Testis (tissue), 3 donors: ENCODE measurements around the gene TEKTIP1. TPM values are rescaled to one million over a fixed set of nuclear protein-coding genes. Genes with fewer than 3 reads are reported as not detected.

Source experiments
- DNase-seq: peaks from one replicate; pipeline ENCODE4 v3.0.0-alpha.2; 2019
- H3K27ac ChIP-seq, 2 donors: fragments of 200-600 bp; sonication (generic); one replicate each; pipeline ENCODE4 v1.5.1; 2019
- H3K27me3 ChIP-seq: fragments of 200-600 bp; sonication (generic); one replicate; pipeline ENCODE4 v1.5.1; 2019
- H3K36me3 ChIP-seq: fragments of 200-600 bp; sonication (generic); one replicate; pipeline ENCODE4 v1.5.1; 2017; ENCODE audit warnings: low read depth; ENCODE audit errors: missing control alignments
- H3K4me1 ChIP-seq: fragments of 200-600 bp; sonication (generic); one replicate; pipeline ENCODE4 v1.5.1; 2019
- H3K4me3 ChIP-seq, 2 donors: fragments of 200-600 bp; sonication (generic); one replicate each; pipeline ENCODE4 v1.5.1; 2017 to 2019
- H3K9me3 ChIP-seq: fragments of 200-600 bp; sonication (generic); one replicate; pipeline ENCODE4 v1.5.1; 2017
- POLR2A ChIP-seq: fragments of 450-650 bp; IDR thresholded peaks from one replicate; pipeline ENCODE4 v1.6.1; 2017; ENCODE audit warnings: antibody characterized with exemption, mild to moderate bottlenecking, moderate library complexity
- WGBS, 2 donors: methylation state at CpG; one replicate each; pipeline ENCODE4 v1.1.5; 2018; 5-methylcytosine and 5-hydroxymethylcytosine counted together
- intact Hi-C: fragments of 100-400 bp; cut with DNase I; formaldehyde crosslinking; loops from one replicate; pipeline ENCODE4 v1.15.1; 2023; ENCODE audit warnings: low total_unique reads
- polyA plus RNA-seq: library from polyadenylated mRNA; stranded (reverse); fragments of 350-450 nt; fragmentation: Illumina TruSeq; extraction: RNeasy Lipid Tissue Mini Kit (QIAGEN cat#74804); gene quantifications from one replicate; pipeline ENCODE4 v1.2.3, GENCODE V29; 2014; ENCODE audit warnings: low read depth, low replicate concordance; ENCODE audit not compliant: insufficient read depth
- total RNA-seq, 2 donors: library from RNA; depleted of rRNA; stranded (reverse); fragments of >200 nt; gene quantifications; one replicate each; pipeline ENCODE4 v1.2.3, GENCODE V29; 2016
- TF ChIP-seq, protein P1 (sequence below), 3 experiments: fragments of 450-650 bp in 2 of 3; fragments of 200-600 bp in 1 of 3; sonication (generic) in 1 of 3; IDR thresholded peaks; one replicate each; pipeline ENCODE4 v1.5.1; 2016 to 2019; ENCODE audit warnings: antibody characterized with exemption in 3 of 3, mild to moderate bottlenecking in 2 of 3, moderate library complexity in 1 of 3

Gene TEKTIP1
- total and polyA plus RNA-seq, 3 donors from 2014 or later: 35.8 to 68.2 (median 55.9) TPM

DNA sequence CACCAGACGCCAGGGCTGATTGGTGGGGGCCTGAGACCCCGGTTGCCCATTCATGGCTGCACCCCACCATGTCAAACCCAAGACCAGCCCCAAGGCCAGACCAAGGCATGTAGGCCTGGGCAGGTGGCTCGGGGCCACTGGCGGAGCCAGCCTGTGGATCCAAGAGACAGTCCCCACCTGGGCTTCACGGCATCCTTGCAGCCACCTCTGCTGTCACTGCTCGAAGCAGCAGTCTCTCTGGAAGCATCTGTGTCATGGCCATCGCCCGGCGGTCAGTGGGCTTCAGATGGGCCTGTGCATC is 3.8 kb upstream of the TEKTIP1 start:
- 95% methylated on average over 9 of the region's 9 CpGs; no CpG with 5 or more reads in 1 of the 2 donors for WGBS, 2 donors
- intact Hi-C loops: no loop called here
- no peak overlapping the region for H3K27ac ChIP-seq
- TF ChIP-seq POLR2A: no peak
- TF ChIP-seq, protein P1, sequence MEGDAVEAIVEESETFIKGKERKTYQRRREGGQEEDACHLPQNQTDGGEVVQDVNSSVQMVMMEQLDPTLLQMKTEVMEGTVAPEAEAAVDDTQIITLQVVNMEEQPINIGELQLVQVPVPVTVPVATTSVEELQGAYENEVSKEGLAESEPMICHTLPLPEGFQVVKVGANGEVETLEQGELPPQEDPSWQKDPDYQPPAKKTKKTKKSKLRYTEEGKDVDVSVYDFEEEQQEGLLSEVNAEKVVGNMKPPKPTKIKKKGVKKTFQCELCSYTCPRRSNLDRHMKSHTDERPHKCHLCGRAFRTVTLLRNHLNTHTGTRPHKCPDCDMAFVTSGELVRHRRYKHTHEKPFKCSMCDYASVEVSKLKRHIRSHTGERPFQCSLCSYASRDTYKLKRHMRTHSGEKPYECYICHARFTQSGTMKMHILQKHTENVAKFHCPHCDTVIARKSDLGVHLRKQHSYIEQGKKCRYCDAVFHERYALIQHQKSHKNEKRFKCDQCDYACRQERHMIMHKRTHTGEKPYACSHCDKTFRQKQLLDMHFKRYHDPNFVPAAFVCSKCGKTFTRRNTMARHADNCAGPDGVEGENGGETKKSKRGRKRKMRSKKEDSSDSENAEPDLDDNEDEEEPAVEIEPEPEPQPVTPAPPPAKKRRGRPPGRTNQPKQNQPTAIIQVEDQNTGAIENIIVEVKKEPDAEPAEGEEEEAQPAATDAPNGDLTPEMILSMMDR (IDR thresholded peaks at IDR 0.05): no peak
- no peaks in the 10 kb centered on the region for H3K9me3 ChIP-seq
- no peaks in the 10 kb centered on the region for H3K36me3 ChIP-seq
- DNase-seq: no peak
- H3K4me1 ChIP-seq: peaks cover 35% of the 10 kb centered on the region
- H3K4me3 ChIP-seq: no peak overlapping the region
- H3K27me3 ChIP-seq: no peaks in the 10 kb centered on the region

GRCh38 chr19:3535563-3535965 is 3.4 kb upstream of the TEKTIP1 start:
- Histone ChIP-seq H3K9me3 (no peaks in the 10 kb centered on the region), H3K4me3 (no peak overlapping the region), H3K27ac (peak overlapping the region in 1 of 2 donors; percentile 66), H3K27me3 (no peaks in the 10 kb centered on the region), H3K4me1 (peaks cover 35% of the 10 kb centered on the region), H3K36me3 (no peaks in the 10 kb centered on the region)
- TF ChIP-seq POLR2A: no peak
- TF ChIP-seq, protein P1 (IDR thresholded peaks at IDR 0.05): no peak
- intact Hi-C loops: no loop called here
- DNase-seq: no peak
- WGBS, 2 donors: 93 to 94% methylated on average over 13 to 14 of the region's 14 CpGs

- Histone ChIP-seq H3K4me3 (no peak overlapping the region), H3K36me3 (no peaks in the 10 kb centered on the region), H3K9me3 (no peaks in the 10 kb centered on the region), H3K27ac (peak overlapping the region; percentile 62 to 66), H3K27me3 (no peaks in the 10 kb centered on the region), H3K4me1 (peaks cover 35% of the 10 kb centered on the region)
- no peak for DNase-seq
- 66 to 68% methylated on average over 8 to 10 of the region's 10 CpGs for WGBS, 2 donors
- TF ChIP-seq, protein P1 (IDR thresholded peaks at IDR 0.05): no peak
- no peak for TF ChIP-seq POLR2A
- intact Hi-C loops: no loop called here
Measured at GRCh38 chr19:3535981-3536380, 3.0 kb upstream of the TEKTIP1 start.

- no peaks in the 10 kb centered on the region for H3K27me3 ChIP-seq
- peak overlapping the region; percentile 62 to 66 for H3K27ac ChIP-seq
- H3K4me3 ChIP-seq: no peak overlapping the region
- no peaks in the 10 kb centered on the region for H3K9me3 ChIP-seq
- WGBS, 2 donors: 59 to 60% methylated on average over 1 to 27 of the region's 27 CpGs
- no peak for TF ChIP-seq POLR2A
- TF ChIP-seq, protein P1 (IDR thresholded peaks at IDR 0.05): no peak
- peak; percentile 76 for DNase-seq
- H3K36me3 ChIP-seq: no peaks in the 10 kb centered on the region
- H3K4me1 ChIP-seq: peaks cover 35% of the 10 kb centered on the region
- intact Hi-C loops: no loop called here
Measured at GRCh38 chr19:3536429-3537100, 2.4 kb upstream of the TEKTIP1 start.

GRCh38 chr19:3537101-3537437 is 1.9 kb upstream of the TEKTIP1 start:
- TF ChIP-seq, protein P1 (IDR thresholded peaks at IDR 0.05): no peak
- TF ChIP-seq POLR2A: no peak
- Histone ChIP-seq H3K27ac (peak overlapping the region; percentile 62 to 66), H3K36me3 (no peaks in the 10 kb centered on the region), H3K27me3 (no peaks in the 10 kb centered on the region), H3K9me3 (no peaks in the 10 kb centered on the region), H3K4me1 (peaks cover 35% of the 10 kb centered on the region), H3K4me3 (no peak overlapping the region)
- intact Hi-C loops: no loop called here
- WGBS, 2 donors: 43 to 52% methylated on average over 12 to 13 of the region's 13 CpGs
- no peak for DNase-seq
